HG02870 (cell line): ENCODE data around the gene STRBP.
"Not testable (repeated sequence)": the region's sequence is repeated elsewhere in the genome, so short reads cannot be mapped to it uniquely, and the experiment has no call there.

ENCODE experiments used
- ATAC-seq: cut with Tn5 transposase; IDR thresholded peaks from one replicate; pipeline ENCODE4 v1.9.1; 2021; ENCODE audit warnings: mild to moderate bottlenecking, moderate library complexity; ENCODE audit not compliant: unreplicated experiment

The STRBP gene

DNA sequence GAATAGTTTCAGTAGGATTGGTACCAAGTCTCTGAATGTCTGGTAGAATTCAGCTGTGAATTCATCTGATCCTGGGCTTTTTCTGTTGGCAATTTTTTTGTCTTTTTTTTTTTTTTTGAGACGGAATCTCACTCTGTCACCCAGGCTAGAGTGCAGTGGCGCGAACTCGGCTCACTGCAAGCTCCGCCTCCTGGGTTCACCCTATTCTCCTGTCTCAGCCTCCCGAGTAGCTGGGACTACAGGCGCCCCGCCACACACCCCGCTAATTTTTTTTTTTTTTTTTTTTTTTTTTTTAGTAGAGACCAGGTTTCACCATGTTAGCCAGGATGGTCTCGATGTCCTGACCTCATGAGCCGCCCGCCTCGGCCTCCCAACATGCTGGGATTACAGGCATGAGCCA lies 67.9 kb downstream of the STRBP start:
- not testable (repeated sequence) for ATAC-seq

DNA sequence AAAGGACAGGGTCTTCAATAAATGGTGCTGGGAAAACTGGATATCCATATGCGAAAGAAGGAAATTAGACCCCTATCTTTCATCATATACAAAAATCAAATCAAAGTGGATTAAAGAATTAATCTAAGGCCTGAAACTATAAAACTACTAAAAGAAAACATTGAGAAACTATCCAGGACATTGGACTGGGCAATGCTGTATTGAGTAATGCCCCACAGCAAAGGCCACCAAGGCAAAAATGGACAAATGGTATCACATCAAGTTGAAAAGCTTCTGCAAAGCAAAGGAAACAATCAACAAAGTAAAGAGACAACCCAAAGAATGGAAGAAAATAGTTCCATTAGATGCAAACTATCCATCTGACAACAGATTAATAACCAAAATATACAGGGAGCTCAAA lies 72.3 kb downstream of the STRBP start:
- no peak for ATAC-seq

DNA sequence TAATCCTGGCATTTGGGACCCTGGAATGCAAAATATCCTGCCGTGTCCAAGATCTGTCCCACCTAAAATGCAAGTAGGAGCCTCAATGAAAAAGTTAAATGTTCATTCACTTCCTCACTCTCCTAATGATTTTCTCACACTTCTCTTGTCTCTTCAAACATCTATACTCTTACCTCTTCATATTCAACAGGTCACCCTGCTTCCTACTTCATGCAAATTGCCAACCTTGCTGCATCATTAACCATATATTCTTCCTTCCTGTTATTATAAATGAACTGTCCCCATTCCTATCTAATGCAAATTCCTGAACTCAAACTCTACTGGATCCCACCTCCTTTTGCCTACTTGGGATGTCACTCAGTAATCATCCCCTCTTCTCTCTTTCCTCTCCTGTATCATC lies 74.4 kb downstream of the STRBP start:
- ATAC-seq = no peak

DNA sequence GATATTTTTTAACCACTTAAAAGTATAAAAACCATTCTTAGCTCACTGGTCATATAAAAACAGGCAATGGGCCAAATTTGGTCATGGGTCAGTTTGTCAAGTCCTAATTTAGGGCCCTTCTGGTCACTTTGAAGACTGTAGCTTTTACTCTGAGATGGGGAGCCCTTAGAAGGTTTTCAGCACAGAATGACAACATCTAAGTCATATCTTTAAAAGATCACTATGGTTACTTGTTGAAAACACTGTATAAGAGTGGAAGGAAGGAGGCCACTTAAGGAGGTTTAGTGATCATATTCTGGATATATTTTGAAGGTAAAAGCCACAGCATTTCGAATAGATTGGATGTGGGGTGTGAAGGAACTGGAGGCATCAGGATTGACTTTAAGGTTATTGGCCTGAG lies 76.7 kb downstream of the STRBP start:
- ATAC-seq = no peak

DNA sequence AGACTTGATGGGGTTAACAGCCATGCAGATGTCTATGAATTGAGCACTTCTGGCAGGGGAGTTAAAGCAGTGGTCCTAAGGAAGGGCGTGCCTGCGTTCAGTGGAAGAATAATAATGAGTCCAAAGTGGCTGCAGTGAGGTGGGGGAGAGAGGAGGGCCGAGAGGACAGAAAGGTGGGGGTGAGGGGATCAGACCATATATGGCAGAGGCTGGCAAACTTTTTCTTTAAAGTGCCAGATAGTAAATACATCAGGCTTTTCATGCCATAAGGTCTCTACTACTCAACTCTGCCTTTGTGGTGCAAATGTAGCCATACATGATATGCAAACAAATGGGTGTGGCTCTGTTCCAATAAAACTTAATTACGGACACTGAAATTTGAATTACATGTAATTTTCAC lies 77.1 kb downstream of the STRBP start:
- no peak for ATAC-seq

DNA sequence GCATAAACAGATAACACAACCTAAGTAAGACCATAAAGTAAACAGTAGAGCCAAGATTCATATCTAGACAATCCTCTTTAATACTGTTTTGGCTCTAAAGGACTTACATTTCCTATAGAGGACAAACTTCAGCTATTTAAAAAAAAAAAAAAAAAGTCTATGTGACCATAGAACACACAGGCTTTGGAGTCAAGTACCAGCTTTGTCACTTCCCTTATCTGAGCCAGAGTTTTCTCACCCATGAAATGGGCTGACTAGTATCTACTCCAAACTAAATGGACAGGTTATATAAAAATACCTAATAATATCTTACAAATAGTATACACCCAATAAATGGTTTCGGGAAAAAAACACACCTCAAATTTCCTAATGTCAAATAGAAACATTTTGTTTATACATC lies 81.3 kb downstream of the STRBP start:
- no peak for ATAC-seq

DNA sequence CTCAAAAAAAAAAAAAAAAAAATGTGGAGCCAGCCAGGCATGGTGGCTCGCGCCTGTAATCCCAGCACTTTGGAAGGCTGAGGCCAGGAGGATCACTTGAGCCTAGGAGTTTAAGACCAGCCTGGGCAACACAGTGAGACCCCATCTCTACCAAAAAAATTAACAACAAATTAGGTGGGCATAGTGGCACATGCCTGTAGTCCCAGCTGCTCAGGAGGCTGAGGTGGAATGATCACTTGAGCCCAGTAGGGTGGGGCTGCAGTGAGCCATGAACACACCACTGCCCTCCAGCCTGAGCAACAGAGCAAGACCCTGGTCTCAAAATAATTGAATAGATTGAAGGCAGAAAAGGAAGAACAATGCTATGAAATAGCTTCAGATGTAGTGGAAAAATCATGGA lies 82.4 kb downstream of the STRBP start:
- not testable (repeated sequence) for ATAC-seq

DNA sequence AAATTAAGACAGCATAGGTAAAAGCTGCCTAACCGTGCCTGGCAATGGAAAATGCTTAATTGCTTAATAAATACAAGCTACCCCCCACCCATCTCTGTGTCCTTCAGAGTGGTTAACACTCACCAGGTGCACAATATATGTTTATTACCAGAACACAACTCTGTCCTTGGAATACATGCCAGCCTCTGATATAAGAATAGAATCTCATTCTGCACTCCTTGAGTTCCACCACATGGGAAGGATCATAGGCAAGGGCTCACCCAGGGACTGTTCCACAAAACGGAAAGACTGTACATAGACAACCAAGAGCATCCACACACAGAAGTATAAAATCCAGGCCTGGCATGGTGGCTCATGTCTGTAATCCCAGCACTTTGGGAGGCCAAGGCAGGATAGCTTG lies 91.4 kb downstream of the STRBP start:
- ATAC-seq = no peak

DNA sequence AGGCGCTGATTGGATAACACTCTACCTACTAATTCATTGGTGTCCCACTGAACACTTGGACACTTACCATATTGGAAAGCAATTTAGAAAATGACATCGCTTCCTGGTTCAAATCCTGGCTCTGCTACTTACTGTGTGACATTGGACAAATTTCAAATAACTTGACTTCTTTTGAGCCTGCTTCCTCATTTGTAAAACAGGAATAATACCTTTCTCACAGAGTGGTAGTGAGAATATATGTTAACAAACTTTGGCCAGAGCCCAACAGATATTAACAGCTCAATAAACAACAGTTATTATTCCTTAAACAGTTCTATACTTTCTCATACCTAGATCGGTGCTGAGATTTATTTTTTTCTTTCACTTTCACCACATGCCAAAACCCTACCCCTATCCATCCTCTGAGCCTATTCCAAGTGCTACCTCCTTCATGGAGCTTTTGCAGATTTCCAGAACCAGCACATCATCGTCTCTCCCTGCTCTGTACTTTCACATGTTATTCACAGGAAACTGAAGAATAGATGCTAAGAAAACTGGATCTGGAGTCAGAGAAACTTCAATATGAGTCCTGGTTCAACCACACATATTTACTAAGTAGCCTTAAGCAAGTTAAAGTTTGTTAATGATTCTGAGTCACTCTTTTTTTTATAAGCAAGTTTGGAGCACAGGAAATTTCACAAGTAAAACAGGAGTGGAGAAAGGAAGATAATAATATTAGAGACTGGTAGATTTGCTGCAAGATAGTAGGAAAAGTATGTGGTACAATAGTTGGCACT lies 92.3 kb downstream of the STRBP start:
- ATAC-seq = no peak

DNA sequence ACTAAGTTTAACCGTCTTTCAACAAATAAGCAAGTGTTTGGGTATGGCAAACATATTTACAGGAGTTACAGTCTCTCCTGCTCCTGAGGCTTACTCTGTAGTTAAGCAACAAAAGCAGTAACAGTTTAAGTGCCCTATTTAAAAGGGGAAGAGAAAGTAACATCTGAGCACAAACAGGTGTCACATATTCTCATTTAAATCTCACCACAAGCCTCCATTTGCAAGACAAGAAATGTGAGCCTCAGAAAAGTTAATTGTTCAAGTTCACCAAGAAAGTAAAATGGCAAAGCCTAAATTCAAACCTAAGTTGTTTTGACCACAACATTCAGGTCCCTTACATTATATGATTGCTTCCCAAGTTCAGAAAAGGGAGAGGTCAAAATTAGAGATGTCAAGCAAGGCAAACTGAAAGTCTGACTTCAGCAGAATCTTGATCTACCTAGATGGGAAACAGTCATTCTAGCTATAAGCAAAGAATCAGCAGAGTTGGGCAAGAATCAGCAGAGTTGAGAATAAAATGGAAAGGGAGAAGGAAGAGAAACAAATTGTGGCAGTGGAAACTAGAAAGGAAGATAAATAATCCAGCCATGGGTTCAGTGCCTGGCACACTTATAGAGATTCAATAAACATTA lies 93.4 kb downstream of the STRBP start:
- peak; percentile 81 for ATAC-seq

DNA sequence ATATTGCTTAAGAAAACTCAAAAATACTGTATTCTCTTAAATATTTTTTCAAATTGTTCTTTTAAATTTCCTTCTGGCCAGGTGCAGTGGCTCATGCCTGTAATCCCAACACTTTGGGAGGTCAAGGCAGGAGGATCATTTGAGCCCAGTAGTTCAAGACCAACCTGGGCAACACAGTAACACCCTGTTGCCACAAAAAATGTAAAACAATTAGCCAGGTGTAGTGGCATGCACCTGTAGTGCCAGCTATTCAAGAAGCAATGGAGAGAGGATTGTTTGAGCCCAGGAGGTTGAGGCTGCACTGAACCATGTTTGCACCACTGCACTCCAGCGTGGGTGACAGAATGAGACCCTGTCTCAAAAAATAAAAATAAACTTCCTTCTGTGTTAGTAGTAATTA lies 94.3 kb downstream of the STRBP start:
- ATAC-seq = no peak

DNA sequence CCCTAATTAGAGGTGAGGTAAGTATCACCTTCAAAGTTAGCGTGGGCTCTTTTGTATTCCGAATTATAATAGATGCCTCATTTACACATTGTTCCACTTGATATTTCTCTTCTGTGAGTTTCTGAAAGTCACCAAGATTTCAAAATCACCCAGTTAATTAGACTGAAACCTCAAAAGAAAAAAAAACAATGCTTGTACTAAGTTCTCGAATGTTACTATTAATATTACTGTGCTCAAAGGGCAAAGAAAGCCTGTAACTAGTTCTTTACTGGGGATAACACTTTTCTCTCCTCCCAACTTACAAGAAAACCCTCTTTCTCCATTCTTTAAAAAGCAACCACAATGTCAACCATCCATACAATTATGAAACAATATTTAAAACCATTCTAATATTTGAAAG lies 98.5 kb downstream of the STRBP start:
- no peak for ATAC-seq

DNA sequence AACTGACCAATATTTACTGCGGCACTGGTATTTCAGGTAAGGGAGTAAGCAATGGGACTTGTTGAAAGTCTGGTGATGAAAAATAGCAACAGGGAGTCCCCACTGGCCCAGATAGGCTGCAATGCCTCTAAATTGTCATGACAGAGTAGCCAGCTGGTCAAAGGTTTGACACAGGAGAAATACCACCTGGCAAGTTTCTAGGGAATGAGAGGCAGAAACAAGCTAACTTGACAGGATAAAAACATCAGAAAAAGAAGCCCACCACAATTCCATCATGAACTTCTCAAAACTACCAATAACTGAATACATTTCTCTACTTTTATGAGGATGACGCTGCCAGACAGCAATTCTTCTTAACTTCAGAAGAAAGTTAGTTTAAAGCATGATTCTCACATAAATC lies 99.8 kb downstream of the STRBP start:
- no peak for ATAC-seq

DNA sequence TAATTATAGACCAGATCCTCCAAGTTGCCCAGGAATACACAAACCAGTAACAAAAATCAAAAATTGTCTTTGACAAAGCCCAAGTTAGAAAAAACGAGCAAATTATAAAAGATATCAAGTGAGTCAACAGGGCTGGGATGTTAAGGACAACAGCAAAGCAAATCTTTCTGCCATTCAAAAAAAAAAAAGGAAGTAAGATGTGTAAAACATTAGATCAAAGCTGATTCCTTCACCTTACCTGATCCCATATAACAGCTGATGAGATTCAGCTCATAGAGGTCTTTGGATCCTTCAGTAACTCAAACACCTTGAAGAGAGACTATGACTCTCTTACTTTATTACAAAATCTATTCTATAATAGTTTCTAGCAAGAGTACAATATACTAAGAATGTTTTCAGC lies 100.9 kb downstream of the STRBP start:
- no peak for ATAC-seq

DNA sequence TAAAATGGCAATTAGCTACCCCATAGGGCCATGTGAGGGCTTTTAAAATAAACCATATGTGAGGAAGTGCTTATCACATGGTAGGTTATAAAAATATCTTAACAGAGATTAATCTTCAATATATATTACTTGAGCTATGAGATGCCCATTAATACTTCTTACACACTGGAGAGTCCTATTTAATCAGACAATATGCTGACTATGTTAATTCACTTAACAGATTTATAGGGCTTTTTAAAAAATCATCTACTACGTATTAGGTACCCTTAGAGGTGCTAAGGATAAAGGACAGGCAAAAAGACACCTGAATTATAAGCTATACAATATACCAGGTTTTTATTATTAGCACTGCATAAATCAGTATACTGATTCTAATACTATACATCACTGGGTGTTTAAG lies 102.6 kb downstream of the STRBP start:
- ATAC-seq = no peak

DNA sequence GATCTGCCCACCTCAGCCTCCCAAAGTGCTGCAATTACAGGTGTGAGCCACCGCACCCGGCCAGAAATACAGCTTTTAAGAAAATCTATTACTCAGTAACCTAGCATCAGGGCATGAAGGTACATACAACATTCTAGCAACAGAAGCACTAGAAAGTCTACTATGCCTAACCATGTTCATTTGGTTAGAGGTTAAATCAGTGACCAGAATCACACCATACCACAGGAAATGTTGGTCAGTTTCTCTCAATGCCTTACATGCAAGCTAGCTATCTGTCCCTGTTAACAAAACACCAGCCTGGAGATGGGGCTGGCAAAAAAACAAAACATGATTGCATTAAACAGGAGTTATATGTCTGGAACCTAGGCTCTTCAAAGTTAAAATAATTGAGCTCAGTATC lies 104.1 kb downstream of the STRBP start:
- no peak for ATAC-seq

DNA sequence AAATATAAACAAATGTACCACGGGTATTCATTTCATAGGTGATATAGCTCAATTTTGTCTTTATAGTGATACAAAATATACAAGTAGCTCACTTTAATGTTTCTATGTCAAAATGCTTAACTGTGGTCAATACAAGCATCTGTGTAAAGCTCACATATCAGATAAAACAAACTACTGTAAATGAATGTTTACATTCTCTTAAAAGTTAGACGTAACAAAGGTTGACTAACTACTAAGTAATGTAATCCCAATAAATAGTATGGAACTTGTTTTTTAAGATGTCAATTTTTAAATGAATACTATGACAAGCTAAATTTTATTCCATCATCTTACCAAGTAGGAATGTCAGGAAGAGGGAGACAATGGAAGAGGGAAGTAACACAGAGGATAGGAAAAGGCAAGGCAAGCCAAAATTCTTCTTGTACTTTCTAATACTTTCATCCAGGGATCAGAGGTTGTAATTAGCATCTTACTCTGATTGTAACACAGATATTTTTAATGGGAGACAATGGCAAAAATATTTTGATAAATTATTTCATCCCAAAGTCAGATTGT lies 105.5 kb downstream of the STRBP start:
- no peak for ATAC-seq

DNA sequence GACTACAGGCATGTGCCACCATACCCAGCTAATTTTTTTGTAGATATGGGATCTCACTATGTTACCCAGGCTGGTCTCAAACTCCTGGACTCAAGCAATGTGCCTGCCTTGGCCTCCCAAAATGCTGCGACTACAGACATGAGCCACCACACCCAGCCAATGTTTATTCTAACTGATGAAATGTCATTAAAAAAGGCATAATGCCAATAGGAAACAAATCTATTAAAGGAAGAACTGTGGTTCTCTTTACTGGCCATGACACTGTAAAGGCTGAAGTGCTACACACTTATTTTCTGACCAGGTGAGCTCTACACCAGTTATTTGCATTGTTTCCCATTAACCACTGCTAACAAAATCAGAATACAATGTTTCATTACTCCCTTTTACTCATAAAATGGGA lies 106.0 kb downstream of the STRBP start:
- ATAC-seq = no peak

DNA sequence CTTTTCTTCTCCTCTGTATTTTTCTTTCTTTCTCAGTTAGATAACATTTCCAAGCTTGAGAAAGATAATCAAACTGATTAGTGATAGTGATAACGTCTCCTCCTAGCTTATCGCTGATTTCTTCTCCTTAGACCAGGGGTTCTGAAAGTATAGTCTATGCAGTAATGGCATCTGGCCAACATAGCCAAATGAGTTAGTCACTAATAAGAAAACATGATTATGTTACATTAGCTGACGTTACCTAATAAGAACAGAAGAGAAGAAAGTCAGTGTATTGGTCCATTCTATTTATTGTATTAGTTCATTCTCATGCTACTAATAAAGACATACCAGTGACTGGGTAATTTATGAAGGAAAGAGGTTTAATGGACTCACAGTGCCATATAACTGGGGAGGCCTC lies 111.2 kb downstream of the STRBP start:
- no peak for ATAC-seq

DNA sequence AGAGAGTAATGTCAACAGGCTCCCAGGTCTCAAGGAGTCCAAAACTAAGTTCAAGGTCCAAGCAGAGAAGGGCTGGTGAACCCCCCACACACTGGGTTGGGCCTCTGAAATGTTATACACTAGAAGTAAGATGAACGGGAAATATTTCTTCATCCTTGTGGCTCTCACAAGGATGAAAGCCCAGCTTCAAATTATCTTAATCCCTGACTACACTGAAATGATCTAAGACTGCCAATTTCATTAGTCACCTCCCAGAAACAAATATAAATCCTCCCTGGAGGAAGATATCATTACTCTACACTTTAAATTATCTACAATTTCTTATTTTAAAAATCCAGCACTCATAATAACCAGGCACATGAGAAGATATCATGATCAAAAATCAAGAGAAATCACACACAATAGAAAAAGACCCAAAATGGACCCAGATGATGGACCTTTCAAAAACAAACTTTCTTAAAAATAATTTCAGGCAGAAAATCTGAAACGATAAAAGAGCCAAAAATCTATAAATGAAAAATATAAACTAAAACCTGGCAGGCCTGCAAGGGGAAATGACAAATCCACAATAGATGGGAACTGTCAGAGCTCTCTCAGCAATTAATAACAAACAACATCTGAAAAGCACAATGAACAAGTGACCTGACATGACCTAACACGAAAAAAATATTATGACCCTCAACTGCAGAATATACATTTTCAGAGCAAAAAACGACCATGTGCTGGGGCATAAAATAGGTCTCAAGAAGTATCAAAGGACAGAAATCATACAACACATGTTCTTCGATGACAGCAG lies 117.5 kb downstream of the STRBP start:
- ATAC-seq = no peak

DNA sequence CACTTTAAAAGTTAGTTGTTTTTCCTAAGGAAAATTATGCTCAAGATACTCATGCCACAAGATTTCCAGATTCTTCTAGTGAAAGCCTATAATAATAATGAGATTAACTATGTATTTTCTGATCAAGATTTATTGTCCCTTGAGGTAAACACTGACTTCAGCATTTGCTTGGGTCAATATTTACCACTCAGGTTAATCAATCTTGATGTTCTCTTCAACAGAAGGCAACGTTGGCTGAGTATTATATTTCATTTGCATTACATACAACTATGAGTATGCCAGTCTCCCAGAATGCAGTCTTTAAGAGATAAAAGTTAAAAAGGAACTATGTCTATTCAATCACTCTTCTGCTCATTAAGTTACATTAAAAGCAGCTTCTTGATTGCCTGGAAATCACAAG lies 119.3 kb downstream of the STRBP start:
- no peak for ATAC-seq

DNA sequence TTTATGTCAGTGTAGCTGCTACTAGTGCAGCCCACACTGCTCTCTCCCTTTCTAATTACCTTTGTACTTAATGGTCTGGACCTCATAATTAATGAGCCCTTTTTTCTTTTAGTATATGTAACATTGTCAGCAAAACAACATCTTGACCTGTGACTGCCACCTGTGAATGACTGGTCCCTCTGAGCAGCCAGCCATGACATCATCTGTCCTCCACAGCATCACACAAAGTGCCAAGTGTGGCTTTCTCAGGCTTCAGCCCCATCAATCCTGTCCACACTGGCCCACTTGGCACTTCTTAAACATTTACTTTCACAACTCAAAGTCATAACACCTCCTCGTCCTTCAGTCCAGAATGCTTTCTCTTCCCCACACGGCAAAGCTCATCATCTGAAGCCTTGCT lies 130.2 kb downstream of the STRBP start:
- no peak for ATAC-seq
